HG03521 (cell line): ENCODE measurements around the gene TRIM8.
"Not testable (repeated sequence)": the region's sequence is repeated elsewhere in the genome, so short reads cannot be mapped to it uniquely, and the experiment has no call there.

Experiments used
- ATAC-seq: cut with Tn5 transposase; IDR thresholded peaks from one replicate; pipeline ENCODE4 v1.9.1; 2021; ENCODE audit warnings: mild to moderate bottlenecking, moderate library complexity; ENCODE audit not compliant: unreplicated experiment

TRIM8 gene

DNA sequence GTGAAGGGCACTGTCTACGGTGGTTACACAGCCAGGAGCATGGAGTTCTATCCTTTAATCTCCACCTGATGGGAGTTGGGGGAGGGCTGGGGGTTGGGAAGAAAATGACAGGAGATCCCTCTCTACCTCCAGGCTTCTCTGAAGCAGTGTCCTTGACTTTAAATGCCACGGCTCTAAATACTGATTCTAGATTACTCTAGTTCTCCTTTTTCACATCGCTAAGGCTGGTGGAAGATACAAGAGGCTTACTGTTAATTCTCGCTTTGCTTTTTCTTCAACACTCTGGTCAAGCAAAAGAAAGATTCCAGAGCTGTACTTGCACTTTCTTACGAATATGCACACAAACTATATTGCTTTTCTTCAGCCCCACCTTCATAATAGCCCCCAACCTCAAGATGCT lies 39.5 kb downstream of the TRIM8 start:
- no peak for ATAC-seq

DNA sequence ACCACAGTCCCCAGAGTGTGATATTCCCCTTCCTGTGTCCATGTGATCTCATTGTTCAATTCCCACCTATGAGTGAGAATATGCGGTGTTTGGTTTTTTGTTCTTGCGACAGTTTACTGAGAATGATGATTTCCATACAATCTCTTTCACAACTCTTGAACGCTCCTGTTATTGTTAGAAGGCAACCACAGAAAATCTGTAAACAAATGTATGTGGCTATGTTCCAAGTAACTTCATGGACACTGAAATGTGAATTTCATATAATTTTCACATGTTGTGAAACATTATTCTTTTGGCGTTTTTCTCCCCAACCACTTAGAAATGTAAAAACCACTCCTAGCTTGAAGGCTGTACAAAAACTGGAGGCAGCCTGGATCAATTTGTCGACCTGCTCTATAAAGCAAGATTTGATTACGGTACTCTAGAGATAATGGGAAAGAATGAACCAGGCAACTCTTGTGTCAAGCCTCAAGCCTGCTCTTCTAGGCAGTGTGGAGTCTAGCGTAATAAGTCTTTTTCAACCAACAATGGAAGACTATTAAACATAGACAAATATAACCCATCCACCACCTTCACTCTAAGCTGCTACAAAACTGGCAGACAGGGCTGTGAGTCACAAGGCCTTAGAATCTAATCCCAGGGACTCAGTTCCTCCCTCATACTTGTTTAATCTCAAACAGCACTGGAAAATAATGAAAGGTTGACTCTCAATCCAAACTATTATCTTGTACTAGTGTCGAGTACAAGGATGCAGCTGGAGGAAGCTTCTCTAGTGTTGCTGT lies 47.2 kb downstream of the TRIM8 start:
- ATAC-seq, result no peak

GRCh38 chr10:102695401-102695800 lies 51.1 kb downstream of the TRIM8 start:
- not testable (repeated sequence) for ATAC-seq

DNA sequence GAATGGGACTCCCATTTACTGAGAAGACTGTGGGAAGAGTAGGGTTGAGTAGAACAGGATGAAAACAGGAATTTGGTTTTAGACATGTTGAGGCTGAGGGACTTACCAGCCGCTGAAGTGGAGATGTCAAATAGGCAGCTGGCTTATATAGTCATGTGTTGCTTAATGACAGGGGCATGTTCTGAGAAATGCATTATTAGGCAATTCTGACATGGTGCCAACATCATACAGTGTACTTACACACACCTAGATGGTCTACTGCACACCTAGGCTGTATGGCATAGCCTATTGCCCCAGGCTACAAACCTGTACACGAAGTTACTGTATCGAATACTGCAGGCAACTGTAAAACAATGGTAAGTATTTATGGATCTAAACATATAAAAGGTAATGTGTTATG lies 52.5 kb downstream of the TRIM8 start:
- no peak for ATAC-seq

DNA sequence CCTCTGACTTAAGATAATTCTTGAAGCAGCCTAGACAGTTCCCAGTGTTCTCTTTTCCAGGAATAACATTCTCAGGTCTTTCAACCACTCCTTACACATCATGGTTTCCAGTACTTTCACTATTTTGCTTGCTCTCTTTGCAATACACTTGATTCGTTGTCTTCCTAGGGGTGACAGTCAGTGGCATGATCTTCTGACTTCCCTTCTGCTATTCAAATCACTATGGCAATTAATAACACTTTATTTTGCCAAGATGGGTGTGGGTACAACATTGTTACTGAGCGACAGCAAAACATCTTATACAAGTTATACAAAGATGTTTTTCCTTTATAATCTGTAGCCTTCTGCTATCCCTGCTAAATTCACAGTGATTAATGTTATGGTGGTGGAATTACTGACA lies 54.6 kb downstream of the TRIM8 start:
- no peak for ATAC-seq

DNA sequence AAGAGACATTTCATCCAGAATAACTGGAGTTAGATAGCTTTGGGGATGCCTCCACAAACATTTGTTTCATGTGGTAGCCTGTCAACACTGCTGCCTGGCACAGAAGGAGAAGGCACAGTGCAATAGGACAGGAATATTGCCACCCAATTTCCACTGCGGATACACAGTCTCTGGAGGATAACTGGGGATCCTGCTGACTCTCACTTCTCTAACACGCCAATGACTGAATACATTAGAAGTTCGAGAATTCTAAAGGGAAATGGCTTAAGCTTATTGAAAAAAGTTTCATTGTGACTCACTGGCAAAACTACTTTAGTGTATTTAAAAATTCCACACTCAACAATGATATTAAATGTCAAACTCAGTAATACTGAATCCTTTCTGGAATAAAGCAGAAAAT lies 57.0 kb downstream of the TRIM8 start:
- no peak for ATAC-seq

- ATAC-seq, result no peak
Observed at GRCh38 chr10:102701796-102702195, 57.5 kb downstream of the TRIM8 start.

DNA sequence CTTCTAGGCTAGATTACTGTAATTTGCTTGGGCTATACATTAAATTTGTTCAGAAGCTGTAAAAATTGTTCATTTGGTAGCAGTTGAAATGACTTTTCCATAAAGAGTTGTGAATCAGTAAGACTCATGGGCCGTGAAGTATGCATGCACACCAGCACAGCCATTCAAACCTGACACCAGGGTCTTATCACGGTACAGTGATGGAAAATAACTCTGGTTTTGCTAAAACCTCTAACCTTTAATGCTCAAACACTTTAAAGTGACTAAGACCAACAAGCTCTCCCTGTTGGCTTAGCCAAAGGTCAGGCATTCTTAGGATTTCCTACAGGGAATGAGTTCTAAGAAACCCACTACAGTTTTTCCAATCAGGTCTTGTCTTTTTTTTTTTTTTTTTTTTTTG lies 58.5 kb downstream of the TRIM8 start:
- ATAC-seq, result no peak

DNA sequence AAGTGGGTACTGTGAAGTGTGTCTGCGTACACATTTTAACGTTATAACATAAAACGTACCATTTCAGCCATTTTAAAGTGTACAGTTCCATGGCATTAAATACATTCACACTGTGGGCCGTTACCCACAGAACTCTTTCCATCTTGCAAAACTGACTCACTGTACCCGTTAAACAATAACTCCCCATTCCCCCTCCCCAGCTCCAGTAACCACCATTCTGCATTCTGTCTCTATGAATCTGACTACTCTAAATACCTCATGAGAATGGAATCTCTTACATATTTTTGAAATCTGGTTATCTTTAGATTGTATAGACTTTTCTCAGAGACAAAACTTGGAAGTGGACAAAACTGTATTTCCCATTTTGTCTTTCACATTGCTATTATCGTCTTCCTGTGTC lies 60.6 kb downstream of the TRIM8 start:
- no peak for ATAC-seq

DNA sequence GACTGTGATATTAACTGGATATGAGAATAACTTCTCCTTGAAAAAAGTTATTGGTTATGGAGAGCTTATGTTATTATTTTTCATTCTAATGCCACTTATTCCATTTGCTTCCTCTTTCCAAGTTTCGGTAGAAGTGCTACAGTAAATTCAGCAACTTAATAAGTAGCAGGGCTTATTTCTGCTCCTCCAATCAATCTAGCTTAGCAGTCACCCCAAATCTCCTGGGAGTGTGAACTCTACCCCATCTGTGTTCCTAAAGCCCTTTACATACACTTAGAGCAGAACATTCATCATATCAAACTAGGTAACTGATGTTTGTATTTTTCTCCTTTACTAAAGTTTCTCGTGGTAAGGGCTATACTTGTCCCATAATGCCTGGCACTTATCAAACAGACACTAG lies 61.3 kb downstream of the TRIM8 start:
- ATAC-seq, result no peak
